Erythroblast (primary cell): ENCODE measurements around the gene PCNX1.

Experiments
- GATA1 ChIP-seq: IDR thresholded peaks from 2 replicates; pipeline ENCODE4 v1.6.1; 2011; ENCODE audit warnings: low read depth, mild to moderate bottlenecking, control low read depth, low read length, moderate library complexity
- POLR2A ChIP-seq: IDR thresholded peaks from 2 replicates; pipeline ENCODE4 v1.6.1; 2011; ENCODE audit warnings: mild to moderate bottlenecking, low read length

- TF ChIP-seq POLR2A, result no peak
- TF ChIP-seq GATA1, result no peak
These were observed 171.2 kb downstream of the PCNX1 start for GRCh38 chr14:71078500-71078899.
